A673 (cell line): ENCODE results near the gene DAB2IP. TPM values are rescaled to one million over a fixed set of nuclear protein-coding genes. Genes with fewer than 3 reads are reported as not detected.

Source experiments
- BruUV-seq: library from RNA; stranded (reverse); fragments of 400-500 nt; replicated peaks from 2 replicates; lab custom pipeline; 2021; lab: Mats Ljungman, UMichigan
- CTCF ChIA-PET: fragments of 300-600 bp; sonication (Branson Sonifier 250); formaldehyde crosslinking; loops from one replicate; lab custom pipeline; 2022; ENCODE audit warnings: antibody characterized with exemption; lab: Charles Lee
- POLR2A ChIA-PET: fragments of 300-600 bp; sonication (Branson Sonifier 250); formaldehyde crosslinking; loops from one replicate; lab custom pipeline; 2022; ENCODE audit warnings: antibody characterized with exemption; ENCODE audit not compliant: low non-redundant PET; lab: Charles Lee
- DNase-seq: peaks from one replicate; pipeline ENCODE4 v3.0.0-alpha.2; 2015; ENCODE audit warnings: low spot score
- H3K27ac ChIP-seq: fragments of 200-600 bp; sonication (generic); 2 replicates; pipeline ENCODE4 v1.5.1; 2016; ENCODE audit warnings: mixed run types, low read depth, mild to moderate bottlenecking, mixed read lengths, antibody characterized with exemption, low read length; ENCODE audit not compliant: poor library complexity, severe bottlenecking
- H3K27me3 ChIP-seq: fragments of 200-600 bp; sonication (generic); replicated peaks from 2 replicates; pipeline ENCODE4 v1.6.1; 2017; ENCODE audit warnings: mixed run types, low read depth, mild to moderate bottlenecking, mixed read lengths, antibody characterized with exemption, low read length; ENCODE audit not compliant: insufficient read depth, poor library complexity
- H3K36me3 ChIP-seq: fragments of 200-600 bp; sonication (generic); 2 replicates; pipeline ENCODE4 v1.6.1; 2016; ENCODE audit warnings: mixed run types, mild to moderate bottlenecking, mixed read lengths, antibody characterized with exemption, low read length; ENCODE audit not compliant: insufficient read depth, poor library complexity, severe bottlenecking
- H3K4me1 ChIP-seq: fragments of 200-600 bp; sonication (generic); 2 replicates; pipeline ENCODE4 v1.6.1; 2017; ENCODE audit warnings: mixed run types, mild to moderate bottlenecking, mixed read lengths, antibody characterized with exemption, low read length; ENCODE audit not compliant: insufficient read depth, poor library complexity, severe bottlenecking
- H3K4me3 ChIP-seq: fragments of 200-600 bp; sonication (generic); 2 replicates; pipeline ENCODE4 v1.5.1; 2016; ENCODE audit warnings: low read depth, mixed run types, mild to moderate bottlenecking, mixed read lengths, low read length; ENCODE audit not compliant: poor library complexity, severe bottlenecking
- H3K9me3 ChIP-seq: fragments of 200-600 bp; sonication (generic); 2 replicates; pipeline ENCODE4 v1.6.1; 2016; ENCODE audit warnings: mixed run types, low read depth, mild to moderate bottlenecking, mixed read lengths, antibody characterized with exemption, low read length; ENCODE audit not compliant: poor library complexity, severe bottlenecking
- CTCF ChIP-seq: fragments of 300-800, 200-600 bp; sonication (generic); conservative IDR thresholded peaks from 2 replicates; pipeline ENCODE4 v1.5.1; 2017; ENCODE audit warnings: low read depth, mild to moderate bottlenecking, antibody characterized with exemption, low read length, moderate library complexity, mixed read lengths
- EZH2 ChIP-seq: fragments of 200-600 bp; sonication (generic); IDR thresholded peaks from 2 replicates; pipeline ENCODE4 v1.6.1; 2017; ENCODE audit warnings: borderline replicate concordance, low read depth, mild to moderate bottlenecking, mixed read lengths, antibody characterized with exemption, low read length; ENCODE audit not compliant: poor library complexity, severe bottlenecking
- intact Hi-C: fragments of 100-400 bp; cut with micrococcal nuclease; formaldehyde crosslinking; loops from one replicate; pipeline ENCODE4 v1.10.0; 2022; ENCODE audit not compliant: unreplicated experiment
- total RNA-seq: library from RNA; stranded (reverse); gene quantifications from 2 replicates; pipeline ENCODE4 v1.2.3, GENCODE V29; 2021

DAB2IP gene
- total RNA-seq, 1 experiment from 2014 or later: 34.5 TPM

- POLR2A ChIA-PET: no interaction called here
- no TSS peak for BruUV-seq
- no peak for DNase-seq
Observed at GRCh38 chr9:121776001-121776738, 124.7 kb downstream of the DAB2IP start.

GRCh38 chr9:121776739-121777637, 125.6 kb downstream of the DAB2IP start:
- Histone ChIP-seq H3K4me3 (no peak overlapping the region), H3K9me3 (peaks cover 4% of the 10 kb centered on the region), H3K27ac (no peak overlapping the region), H3K4me1 (no peaks in the 10 kb centered on the region), H3K27me3 (no peaks in the 10 kb centered on the region), H3K36me3 (peaks cover 18% of the 10 kb centered on the region)
- ChIA-PET CTCF (no interaction called here), POLR2A (no interaction called here)
- DNase-seq: no peak
- BruUV-seq: no TSS peak
- TF ChIP-seq EZH2: no peak
- TF ChIP-seq CTCF: no peak
- intact Hi-C loops: no loop called here

More at GRCh38 chr9:121776001-121776738, 124.7 kb downstream of the DAB2IP start:
- Histone ChIP-seq H3K4me1 (no peaks in the 10 kb centered on the region), H3K9me3 (peaks cover 4% of the 10 kb centered on the region), H3K4me3 (no peak overlapping the region), H3K27me3 (no peaks in the 10 kb centered on the region), H3K36me3 (peaks cover 10% of the 10 kb centered on the region), H3K27ac (no peak overlapping the region)
- intact Hi-C loops: no loop called here
- TF ChIP-seq CTCF (no peak), EZH2 (no peak)
- CTCF ChIA-PET: no interaction called here

- no peak for DNase-seq
- H3K36me3 ChIP-seq: peaks cover 16% of the 10 kb centered on the region
Observed at GRCh38 chr9:121778252-121779225, 127.1 kb downstream of the DAB2IP start.

More at GRCh38 chr9:121778252-121779225, 127.1 kb downstream of the DAB2IP start:
- H3K4me1 ChIP-seq: no peaks in the 10 kb centered on the region
- TF ChIP-seq EZH2 (no peak), CTCF (no peak)
- CTCF ChIA-PET: no interaction called here
- BruUV-seq: no TSS peak
- intact Hi-C loops: no loop called here
- H3K9me3 ChIP-seq: peaks cover 4% of the 10 kb centered on the region
- no peak overlapping the region for H3K27ac ChIP-seq
- no peaks in the 10 kb centered on the region for H3K27me3 ChIP-seq
- no peak overlapping the region for H3K4me3 ChIP-seq
- POLR2A ChIA-PET: no interaction called here
